Panc1 (cell line): Measurements from ENCODE around the gene SRC. TPM values are rescaled to one million over a fixed set of nuclear protein-coding genes. Genes with fewer than 3 reads are reported as not detected.
A peak's percentile ranks its signal among the peaks of the same experiment; 100 is the strongest.

Source experiments
- ATAC-seq: fragments of 200-7000 bp; cut with Tn5 transposase; 2 replicates; pipeline ENCODE4 v1.9.1; 2020; ENCODE audit warnings: mild to moderate bottlenecking, moderate library complexity
- BruUV-seq: library from RNA; stranded (reverse); fragments of 400-500 nt; replicated peaks from 2 replicates; lab custom pipeline; 2021; lab: Mats Ljungman, UMichigan
- CTCF ChIA-PET: fragments of 300-600 bp; sonication (Branson Sonifier 250); formaldehyde crosslinking; loops from one replicate; lab custom pipeline; 2022; ENCODE audit warnings: antibody characterized with exemption; lab: Charles Lee
- POLR2A ChIA-PET: fragments of 300-600 bp; sonication (Branson Sonifier 250); formaldehyde crosslinking; loops from one replicate; lab custom pipeline; 2022; ENCODE audit warnings: antibody characterized with exemption; lab: Charles Lee
- DNase-seq: peaks from one replicate; pipeline ENCODE4 v3.0.0-alpha.2; 2010; ENCODE audit warnings: low read depth, low spot score
- H3K27ac ChIP-seq: 2 replicates; pipeline ENCODE4 v1.5.1; 2011; ENCODE audit warnings: mild to moderate bottlenecking, low read length, inconsistent platforms
- H3K27me3 ChIP-seq: fragments of 200-500 bp; sonication (Bioruptor generic); 2 replicates; pipeline ENCODE4 v1.6.0; 2014; ENCODE audit warnings: low read length, inconsistent platforms; ENCODE audit not compliant: control insufficient read depth, insufficient read depth
- H3K36me3 ChIP-seq: fragments of 200-500 bp; sonication (Bioruptor generic); 2 replicates; pipeline ENCODE4 v1.5.1; 2014; ENCODE audit warnings: inconsistent platforms, mild to moderate bottlenecking, low read length, moderate library complexity; ENCODE audit not compliant: control insufficient read depth, insufficient read depth
- H3K4me1 ChIP-seq: 2 replicates; pipeline ENCODE4 v1.5.1; 2011; ENCODE audit warnings: inconsistent platforms, mild to moderate bottlenecking, low read length, moderate library complexity; ENCODE audit not compliant: control insufficient read depth, insufficient read depth
- H3K4me3 ChIP-seq, 2 experiments: 2 replicates each; pipeline ENCODE4 v1.5.1; 2011 to 2012; ENCODE audit warnings: low read depth in 2 of 2, low read length in 2 of 2, mild to moderate bottlenecking in 2 of 2, inconsistent platforms in 1 of 2, moderate library complexity in 1 of 2
- H3K9me3 ChIP-seq: fragments of 200-500 bp; sonication (Bioruptor generic); 2 replicates; pipeline ENCODE4 v1.5.1; 2014; ENCODE audit warnings: low read depth, mild to moderate bottlenecking, inconsistent platforms, low read length, moderate library complexity; ENCODE audit not compliant: control insufficient read depth, insufficient read depth
- CTCF ChIP-seq: fragments of 450-650 bp; IDR thresholded peaks from 2 replicates; pipeline ENCODE4 v1.5.1; 2017; ENCODE audit warnings: mild to moderate bottlenecking
- POLR2AphosphoS5 ChIP-seq: IDR thresholded peaks from 2 replicates; pipeline ENCODE4 v1.6.1; 2012; ENCODE audit warnings: mild to moderate bottlenecking, low read depth, low read length, moderate library complexity
- REST ChIP-seq, 2 experiments: IDR thresholded peaks; 2 replicates each; pipeline ENCODE4 v1.6.1; 2011 to 2012; ENCODE audit warnings: low read depth in 2 of 2, control low read depth in 1 of 2, low read length in 1 of 2, mild to moderate bottlenecking in 1 of 2, moderate library complexity in 1 of 2; ENCODE audit not compliant: insufficient read depth in 1 of 2
- SIN3A ChIP-seq: IDR thresholded peaks from 2 replicates; pipeline ENCODE4 v1.6.1; 2012; ENCODE audit warnings: low read depth, mild to moderate bottlenecking, low read length, moderate library complexity, borderline replicate concordance; ENCODE audit not compliant: insufficient read depth
- TCF7L2 ChIP-seq: IDR thresholded peaks from 2 replicates; pipeline ENCODE4 v1.6.1; 2011; ENCODE audit warnings: mild to moderate bottlenecking, low read depth, low read length, inconsistent platforms
- in situ Hi-C: cut with HindIII; loops from 2 replicates; pipeline ENCODE4 v1.10.0; 2016; ENCODE audit warnings: low sequenced_read_pairs, low pct_unique_long_range_greater_than_20kb
- intact Hi-C: fragments of 100-400 bp; cut with micrococcal nuclease; formaldehyde crosslinking; loops from one replicate; pipeline ENCODE4 v1.10.0; 2022; ENCODE audit not compliant: unreplicated experiment
- total RNA-seq: library from RNA; stranded (reverse); gene quantifications from one replicate; pipeline ENCODE4 v1.2.1, GENCODE V29; 2021; ENCODE audit not compliant: unreplicated experiment

SRC gene
- total RNA-seq, 1 experiment from 2014 or later, result 24.9 TPM

- Histone ChIP-seq H3K36me3 (no peaks in the 10 kb centered on the region), H3K27ac (no peak overlapping the region), H3K4me1 (no peaks in the 10 kb centered on the region), H3K9me3 (no peaks in the 10 kb centered on the region), H3K27me3 (no peaks in the 10 kb centered on the region), H3K4me3 (no peak overlapping the region)
- ATAC-seq (0 out of 2 replicates have a peak, but pooled peaks have one; percentile 32), DNase-seq (no peak)
- POLR2A ChIA-PET, result no interaction called here
- in situ Hi-C loops (no loop called here), intact Hi-C loops (no loop called here)
- BruUV-seq, result no TSS peak
- TF ChIP-seq POLR2AphosphoS5 (no peak), CTCF (no peak; the same call in 1 of the 2 replicates), SIN3A (no peak), TCF7L2 (no peak), REST (IDR thresholded peaks at IDR 0.05; ENCODE audit: insufficient read depth in 1 of 2, low read depth in 2 of 2, low read length in 1 of 2) (no peak)
- CTCF ChIA-PET, result no interaction called here
These were observed 46.7 kb downstream of the SRC start for GRCh38 chr20:37392441-37393195.

- intact Hi-C loops, result no loop called here
- in situ Hi-C loops, result no loop called here
These were observed 47.4 kb downstream of the SRC start for GRCh38 chr20:37393196-37393862.

More at GRCh38 chr20:37393196-37393862, 47.4 kb downstream of the SRC start:
- Histone ChIP-seq H3K4me1 (no peaks in the 10 kb centered on the region), H3K4me3 (no peak overlapping the region), H3K27me3 (no peaks in the 10 kb centered on the region), H3K36me3 (no peaks in the 10 kb centered on the region), H3K9me3 (no peaks in the 10 kb centered on the region), H3K27ac (no peak overlapping the region)
- no peak for ATAC-seq
- ChIA-PET CTCF (no interaction called here), POLR2A (no interaction called here)
- no TSS peak for BruUV-seq
- DNase-seq, result no peak
- TF ChIP-seq POLR2AphosphoS5 (no peak), TCF7L2 (no peak), CTCF (no peak), SIN3A (no peak), REST (IDR thresholded peaks at IDR 0.05; ENCODE audit: insufficient read depth in 1 of 2, low read depth in 2 of 2, low read length in 1 of 2) (no peak)
